WERI-Rb-1 (cell line): ENCODE data around the gene QPCTL.
A peak's percentile ranks its signal among the peaks of the same experiment; 100 is the strongest.

Experiments used
- DNase-seq: peaks from one replicate; pipeline ENCODE4 v3.0.0-alpha.2; 2020
- H3K27ac ChIP-seq: fragments of 250-450 bp; sonication (Bioruptor Pico); 2 replicates; pipeline ENCODE4 v1.5.1; 2020; ENCODE audit warnings: mild to moderate bottlenecking, moderate library complexity
- H3K27me3 ChIP-seq: fragments of 250-450 bp; sonication (Bioruptor Pico); 2 replicates; pipeline ENCODE4 v1.5.1; 2021; ENCODE audit warnings: mild to moderate bottlenecking, low read depth, moderate library complexity; ENCODE audit not compliant: insufficient read depth, severe bottlenecking
- H3K36me3 ChIP-seq: fragments of 250-450 bp; sonication (Bioruptor Pico); 2 replicates; pipeline ENCODE4 v1.5.1; 2020; ENCODE audit warnings: mild to moderate bottlenecking, moderate library complexity
- H3K4me3 ChIP-seq: 2 replicates; pipeline ENCODE4 v1.5.1; 2011; ENCODE audit warnings: low read depth, mild to moderate bottlenecking, control low read depth, low read length
- H3K9me3 ChIP-seq: fragments of 250-450 bp; sonication (Bioruptor Pico); 2 replicates; pipeline ENCODE4 v1.5.1; 2021; ENCODE audit warnings: mild to moderate bottlenecking, moderate library complexity; ENCODE audit not compliant: severe bottlenecking
- CTCF ChIP-seq: IDR thresholded peaks from 2 replicates; pipeline ENCODE4 v1.5.1; 2011; ENCODE audit warnings: low read depth, mild to moderate bottlenecking, control low read depth, inconsistent platforms, low read length

Gene QPCTL

GRCh38 chr19:45667620-45668341, 24.7 kb upstream of the QPCTL start, which contains the start of gene GIPR:
Gene GIPR, plus strand, starts transcription at chr19:45668221. Its CDS starts 1,300 bp downstream, at chr19:45669521.
- no peak for TF ChIP-seq CTCF
- peak within 1 kb of the TSS; percentile 50 for H3K4me3 ChIP-seq
- H3K36me3 ChIP-seq = no peaks in the 10 kb centered on the region
- H3K9me3 ChIP-seq = no peaks in the 10 kb centered on the region
- peak; percentile 82 for DNase-seq
- no peaks in the 10 kb centered on the region for H3K27me3 ChIP-seq
- peak within 1 kb of the TSS; percentile 34 for H3K27ac ChIP-seq

- no peaks in the 10 kb centered on the region for H3K9me3 ChIP-seq
- no peak for TF ChIP-seq CTCF
- no peaks in the 10 kb centered on the region for H3K27me3 ChIP-seq
- no peak for DNase-seq
- no peaks in the 10 kb centered on the region for H3K36me3 ChIP-seq
- H3K27ac ChIP-seq = peak overlapping the region; percentile 34
- H3K4me3 ChIP-seq = peak overlapping the region; percentile 50
These were observed 24.1 kb upstream of the QPCTL start for GRCh38 chr19:45668342-45668871.

GRCh38 chr19:45670670-45671453, 21.6 kb upstream of the QPCTL start:
- H3K4me3 ChIP-seq = no peak overlapping the region
- no peak for TF ChIP-seq CTCF
- H3K36me3 ChIP-seq = no peaks in the 10 kb centered on the region
- DNase-seq = no peak
- no peaks in the 10 kb centered on the region for H3K27me3 ChIP-seq
- H3K27ac ChIP-seq = no peak overlapping the region
- no peaks in the 10 kb centered on the region for H3K9me3 ChIP-seq

GRCh38 chr19:45674946-45675345, 17.5 kb upstream of the QPCTL start:
- Histone ChIP-seq H3K4me3 (no peak overlapping the region), H3K9me3 (no peaks in the 10 kb centered on the region), H3K27ac (no peak overlapping the region), H3K36me3 (no peaks in the 10 kb centered on the region), H3K27me3 (no peaks in the 10 kb centered on the region)
- DNase-seq = no peak
- no peak for TF ChIP-seq CTCF

GRCh38 chr19:45676851-45677263, 15.6 kb upstream of the QPCTL start:
- no peaks in the 10 kb centered on the region for H3K27me3 ChIP-seq

More at GRCh38 chr19:45676851-45677263, 15.6 kb upstream of the QPCTL start:
- TF ChIP-seq CTCF = no peak
- Histone ChIP-seq H3K4me3 (no peak overlapping the region), H3K27ac (no peak overlapping the region), H3K9me3 (no peaks in the 10 kb centered on the region), H3K36me3 (no peaks in the 10 kb centered on the region)
- DNase-seq = no peak
